Stimulated activated CD4-positive, alpha-beta T cell treated with anti-CD3 and anti-CD28 coated beads, Interleukin-12 subunit alpha, Interleukin-12 subunit beta, amount 100 ng/mL, for 48 hours (primary cell): ENCODE measurements around the gene PCSK6.

Experiments
- DNase-seq, 3 donors: peaks; one replicate each; pipeline ENCODE4 v3.0.0-alpha.2; 2020; ENCODE audit warnings: low read depth in 2 of 3, low spot score in 1 of 3

Gene PCSK6

DNA sequence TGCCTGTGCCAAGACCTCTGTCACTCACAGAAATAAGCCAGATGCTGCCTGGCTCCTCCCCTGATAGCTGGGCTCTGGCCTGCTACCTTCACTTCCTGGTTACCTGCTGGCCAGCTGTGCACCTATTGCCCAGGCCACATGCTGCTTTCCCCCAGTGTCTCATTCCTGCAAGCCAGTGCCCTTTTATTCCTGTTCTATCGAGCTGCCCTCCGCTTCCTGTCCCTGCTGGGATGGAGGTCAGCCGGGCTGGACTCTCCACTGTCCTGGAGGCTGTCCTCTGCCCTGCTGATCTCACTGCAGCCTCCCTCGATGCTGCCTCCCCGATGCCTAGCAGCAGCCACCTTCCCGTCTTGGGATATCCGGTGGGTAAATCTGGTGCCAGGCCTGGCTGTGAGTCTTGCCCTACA is 157.4 kb downstream of the PCSK6 start:
- DNase-seq: no peak

DNA sequence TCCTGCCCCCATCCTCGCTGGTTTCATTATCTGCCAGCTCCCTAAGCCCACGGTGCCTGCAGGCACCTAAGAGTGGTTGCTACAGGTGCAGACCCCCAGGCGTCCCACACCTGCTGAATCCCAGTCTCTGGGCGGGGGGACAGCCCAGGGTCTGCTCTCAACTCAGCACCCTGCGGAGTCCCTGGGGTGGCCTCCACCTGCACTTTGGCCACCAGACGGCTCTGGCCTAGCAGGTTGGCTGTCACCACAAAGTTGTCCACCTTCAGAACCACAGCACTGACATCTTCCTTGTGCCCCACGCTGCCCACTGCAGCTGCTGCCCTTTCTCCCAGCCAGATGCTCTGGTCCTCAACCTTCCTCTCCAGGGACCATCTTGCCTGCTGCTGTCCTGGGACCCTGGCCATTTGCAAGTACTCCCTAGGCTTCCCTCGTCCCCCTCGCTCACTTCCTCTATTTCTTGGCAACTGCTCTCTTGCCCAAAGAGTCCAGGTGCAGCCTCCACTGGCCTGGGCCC is 159.6 kb downstream of the PCSK6 start:
- no peak for DNase-seq

DNA sequence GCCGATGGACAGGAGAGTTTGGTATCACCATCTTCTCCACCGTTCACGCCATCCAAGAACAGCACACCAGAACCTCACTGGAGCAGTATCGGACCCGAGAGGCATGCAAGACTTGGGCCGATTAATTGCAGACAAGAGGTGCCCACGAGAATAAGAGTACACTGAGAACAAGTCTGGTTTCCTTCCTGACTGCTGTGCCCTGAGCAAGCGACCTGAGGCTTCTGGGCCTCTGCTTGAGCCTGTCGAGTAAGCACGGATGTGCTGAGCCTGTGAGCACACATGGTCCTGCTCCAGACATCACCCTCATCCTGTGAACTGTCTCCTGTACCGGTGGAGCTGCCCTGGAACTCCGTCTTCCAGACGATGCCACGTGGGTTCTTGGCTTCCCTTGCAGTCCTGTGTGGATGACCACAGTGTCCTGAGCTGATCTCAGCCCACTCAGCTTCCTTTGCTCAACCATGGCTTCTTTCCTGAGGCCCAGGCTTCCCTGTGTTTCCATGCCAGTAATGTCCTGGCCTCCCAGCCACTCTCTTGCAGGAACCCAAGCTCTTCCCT is 160.1 kb downstream of the PCSK6 start:
- DNase-seq: no peak

DNA sequence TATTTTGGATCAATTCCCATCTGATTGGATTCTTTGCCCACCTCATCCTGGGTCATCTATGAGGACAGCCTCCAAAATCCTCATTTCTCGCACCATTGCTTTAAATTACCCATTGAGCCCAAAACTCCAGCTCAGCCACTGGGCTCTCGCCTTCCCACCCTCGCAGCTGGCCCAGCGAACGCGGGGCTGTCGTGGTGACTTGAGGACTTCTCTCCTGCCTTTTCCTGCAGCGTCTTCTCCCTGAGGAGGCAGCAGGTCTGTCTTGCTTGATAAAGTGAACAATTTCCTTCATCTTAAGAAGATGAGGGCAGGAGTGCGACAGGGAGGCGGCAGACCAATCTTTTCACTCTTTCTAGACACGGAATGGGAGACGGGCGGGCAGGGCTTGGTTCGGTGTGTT is 161.5 kb downstream of the PCSK6 start:
- DNase-seq: no peak

DNA sequence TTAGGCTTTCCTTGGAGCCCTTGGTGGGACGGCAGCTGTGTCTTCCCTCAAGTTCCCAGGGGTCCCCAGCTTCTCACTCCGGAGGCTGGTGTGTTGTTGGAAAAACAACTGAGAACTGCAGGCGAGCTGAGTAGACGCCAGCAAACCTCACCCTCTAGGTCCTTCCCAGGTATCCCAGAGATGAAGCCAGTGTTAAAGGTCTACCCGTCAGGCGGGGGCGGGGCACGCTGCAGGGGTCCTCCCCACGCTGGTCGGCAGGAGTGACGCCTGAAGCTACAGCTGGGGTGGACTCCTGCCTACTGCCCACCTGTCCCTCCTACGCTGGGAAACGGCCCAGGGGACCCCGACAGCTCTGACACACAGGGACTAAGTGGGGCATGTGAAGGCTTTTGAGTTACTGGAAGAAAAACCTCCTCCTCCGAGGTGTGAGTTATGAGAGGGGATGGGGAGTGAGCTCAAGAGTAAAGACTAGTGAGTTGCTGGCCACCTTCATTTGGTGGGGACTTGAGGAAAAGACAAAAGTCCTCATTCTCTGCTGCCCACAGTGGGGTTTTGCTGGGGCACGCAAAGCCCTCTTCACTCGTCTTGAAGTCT is 162.3 kb downstream of the PCSK6 start:
- no peak for DNase-seq

DNA sequence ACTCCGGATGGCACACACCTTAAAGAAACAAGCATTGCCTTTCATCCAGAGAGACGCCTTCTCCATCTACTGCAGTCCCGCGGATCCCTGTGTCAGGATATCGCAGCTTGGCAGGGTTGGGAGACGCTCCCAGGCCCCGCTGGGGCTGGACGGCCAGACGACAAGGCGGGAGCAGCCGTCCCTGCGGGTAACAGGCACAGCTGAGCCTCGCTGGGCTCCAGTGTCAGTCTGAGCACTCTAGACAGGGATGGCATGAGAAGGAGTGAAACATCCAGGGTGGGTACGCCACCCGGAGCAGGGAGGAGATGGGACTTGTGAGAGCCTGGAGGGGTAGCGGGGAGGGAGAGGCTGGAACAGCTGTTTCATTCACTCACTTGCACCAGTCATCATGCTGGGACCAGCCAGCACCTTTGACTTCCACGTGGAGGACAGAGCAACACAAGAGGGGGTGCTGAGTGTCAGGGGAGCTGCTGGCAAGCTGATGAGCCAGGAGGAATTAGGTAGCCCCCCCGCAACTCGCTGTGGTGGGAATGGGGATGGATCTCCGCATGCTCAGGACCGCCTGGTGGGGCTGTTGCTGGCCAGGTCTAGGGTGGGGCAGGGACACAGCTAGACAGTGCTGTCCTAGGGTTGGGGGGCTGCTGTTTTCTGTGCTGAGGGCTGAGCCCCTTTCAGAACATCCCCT is 162.9 kb downstream of the PCSK6 start:
- no peak for DNase-seq

DNA sequence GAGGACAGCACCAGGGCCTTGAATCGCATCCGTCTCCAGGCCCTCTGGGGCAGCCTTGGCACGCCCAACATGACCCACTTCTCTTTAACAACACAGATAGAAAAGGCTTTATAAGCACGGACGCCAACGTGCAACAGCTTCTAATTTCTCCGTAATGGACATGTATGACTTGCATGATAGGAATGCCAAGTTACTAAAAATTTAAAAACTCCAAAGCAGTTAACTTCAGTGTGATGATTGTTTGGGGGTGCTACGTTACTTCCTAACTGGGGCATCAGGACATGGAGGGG is 163.5 kb downstream of the PCSK6 start:
- DNase-seq: no peak

DNA sequence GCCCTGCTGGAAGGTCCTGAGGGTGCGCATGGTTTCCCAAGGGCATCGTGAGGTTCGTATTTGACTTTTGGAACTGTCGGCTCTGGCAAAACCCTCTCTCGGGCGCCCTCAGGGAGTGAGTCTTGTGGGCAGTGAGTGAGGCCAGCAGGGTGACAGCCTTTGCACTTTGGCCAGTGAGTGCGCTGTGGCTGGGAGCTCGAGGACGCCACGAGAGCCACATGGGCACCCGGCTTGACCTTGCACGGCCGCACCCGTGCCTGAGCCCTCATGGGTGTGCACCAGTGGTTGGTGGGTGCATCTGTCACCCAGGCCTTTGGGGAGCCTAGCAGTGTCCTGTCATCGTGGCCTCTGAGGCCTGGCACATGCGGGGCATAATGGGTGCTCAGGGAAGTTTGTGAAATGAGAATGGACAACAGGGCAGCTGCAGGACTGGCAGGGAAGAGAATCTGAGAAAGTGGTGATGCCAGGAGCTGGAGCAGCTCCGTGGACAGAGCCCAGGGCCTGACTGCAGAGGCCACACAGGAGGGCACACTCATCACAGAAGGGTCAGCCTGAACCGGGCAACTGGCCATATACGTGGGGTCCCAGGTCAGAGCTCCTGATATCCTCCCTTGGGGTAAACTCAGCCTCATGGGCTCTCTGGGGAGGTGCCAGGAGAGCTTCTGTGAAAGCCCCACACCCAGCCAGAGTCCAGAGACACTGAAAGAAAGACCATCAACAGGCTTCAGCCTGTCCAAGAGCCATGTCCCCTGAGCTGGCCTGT is 164.1 kb downstream of the PCSK6 start:
- DNase-seq: no peak

DNA sequence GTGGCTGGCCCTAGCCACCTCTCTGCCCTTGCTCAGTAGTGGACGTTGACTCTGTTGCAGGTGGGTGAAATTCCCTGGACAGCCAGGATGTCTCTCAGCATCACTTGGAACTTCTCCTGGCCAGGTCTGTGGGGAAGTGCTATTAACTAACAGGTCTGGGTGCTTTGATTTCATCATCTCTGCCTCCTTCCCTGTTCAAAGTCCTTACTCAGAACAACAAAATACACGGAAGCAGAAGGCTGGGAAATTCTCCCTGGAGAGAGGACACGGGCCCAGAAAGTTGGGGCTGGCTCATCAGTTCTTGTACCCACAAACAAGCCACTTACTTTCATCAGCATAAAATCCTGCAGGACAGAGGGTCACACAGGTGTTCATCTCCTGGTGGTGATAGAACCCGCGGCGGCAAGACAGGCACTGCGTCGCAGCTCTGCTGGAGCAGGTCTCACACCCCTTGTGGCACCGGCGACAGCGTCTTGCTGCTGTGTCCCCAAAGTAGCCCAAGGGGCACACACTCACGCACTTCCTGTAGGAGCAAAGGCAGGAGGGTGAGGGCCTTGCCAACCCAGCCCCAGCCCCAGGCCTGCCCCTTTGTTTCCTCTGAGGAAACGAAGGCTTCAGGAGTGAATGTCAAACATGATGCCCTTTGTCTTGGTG is 164.9 kb downstream of the PCSK6 start:
- no peak for DNase-seq

DNA sequence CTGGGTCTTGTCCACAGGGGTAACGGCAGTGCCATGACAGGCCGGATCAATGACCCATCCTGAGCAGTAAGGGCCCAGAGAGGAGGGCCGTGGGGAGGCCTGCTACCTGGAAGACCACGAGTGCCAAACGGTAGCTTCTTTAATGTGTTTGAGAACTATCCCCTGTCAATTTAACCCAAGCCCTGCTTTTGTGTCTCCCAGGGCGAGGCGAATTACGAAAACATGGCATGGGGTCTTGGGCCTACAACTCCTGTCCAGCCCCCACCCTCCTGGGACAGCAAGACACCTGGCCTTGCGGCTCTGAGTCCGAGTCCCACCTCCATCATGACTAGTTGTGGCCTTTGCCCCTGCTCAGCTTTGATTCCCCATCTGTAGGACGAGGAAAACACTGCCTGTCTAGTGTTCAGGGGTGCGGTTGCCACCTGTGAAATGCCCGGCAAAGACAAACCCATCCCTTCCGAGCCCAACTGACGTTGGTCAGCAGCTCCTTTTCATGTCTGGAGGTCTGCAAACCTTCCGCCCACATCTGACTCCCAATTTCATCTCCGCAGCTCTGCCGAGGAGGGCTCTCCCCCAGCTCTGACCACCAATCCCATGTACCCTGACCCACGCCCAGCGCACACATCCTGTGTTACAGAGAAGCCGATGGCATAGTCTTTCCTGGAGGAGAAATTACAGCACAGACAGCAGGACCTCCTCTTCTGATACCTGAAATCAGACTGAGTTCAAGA is 165.5 kb downstream of the PCSK6 start:
- DNase-seq: no peak

DNA sequence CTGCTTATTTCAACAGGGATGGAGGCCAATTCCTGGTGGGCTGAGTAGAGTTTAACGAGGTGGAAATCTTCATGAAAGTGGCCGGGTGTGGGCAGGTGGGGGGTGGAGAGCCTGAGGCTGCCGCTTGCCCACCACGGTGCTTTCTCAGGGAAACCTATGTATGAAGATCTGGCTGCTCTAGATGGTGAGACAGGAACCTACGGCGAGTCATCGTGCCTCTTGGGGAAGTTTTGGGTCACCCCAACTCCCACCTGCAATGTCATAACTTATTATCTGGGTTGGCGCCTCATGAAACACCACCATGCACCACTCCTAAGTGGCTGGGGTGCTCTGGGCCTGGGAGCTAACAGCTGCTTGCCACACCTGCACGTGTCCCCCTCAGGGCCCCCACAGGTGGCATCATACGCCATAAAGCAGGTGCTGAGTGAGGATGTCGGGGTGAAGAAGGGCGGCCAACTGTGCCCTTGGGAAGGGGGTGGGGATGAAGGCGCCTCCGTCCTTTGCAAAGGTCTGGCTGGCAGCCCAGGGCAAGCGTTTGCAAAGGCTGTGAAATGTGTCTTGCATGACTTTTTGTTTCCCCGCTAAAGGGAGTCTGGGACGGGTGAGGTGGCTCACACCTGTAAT is 166.5 kb downstream of the PCSK6 start:
- DNase-seq: no peak

DNA sequence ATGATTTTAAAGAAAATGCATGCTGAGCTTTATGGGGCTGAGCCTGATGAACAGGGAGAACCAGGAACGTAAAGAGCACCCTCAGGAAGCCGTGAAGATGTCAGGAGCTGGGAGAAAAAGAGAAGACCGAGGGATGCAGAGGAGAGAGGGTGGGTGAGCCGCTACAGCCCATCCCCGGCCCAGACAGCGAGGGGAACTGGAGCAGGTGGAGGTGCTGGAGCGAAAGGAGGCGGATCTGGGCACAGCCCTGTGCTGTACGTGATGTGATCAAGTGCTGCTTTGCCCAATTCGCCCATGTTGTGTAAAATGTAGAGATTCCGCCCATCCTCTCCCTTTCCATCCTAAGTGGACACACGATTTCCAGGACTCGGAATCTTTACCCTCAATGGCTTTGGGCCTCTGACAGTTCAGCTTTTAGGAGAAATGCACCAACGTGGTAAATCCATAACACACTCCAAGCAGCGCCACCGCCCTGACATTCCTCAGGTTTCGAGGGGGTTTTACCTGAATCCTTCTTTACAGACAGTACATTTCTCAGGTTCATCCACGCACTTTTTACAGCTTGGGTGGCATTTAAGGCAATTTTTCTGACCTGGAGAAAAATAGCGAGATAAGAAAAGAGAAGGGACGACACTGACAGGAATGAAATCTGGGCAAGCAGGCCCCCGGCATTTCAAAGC is 167.4 kb downstream of the PCSK6 start:
- no peak for DNase-seq

DNA sequence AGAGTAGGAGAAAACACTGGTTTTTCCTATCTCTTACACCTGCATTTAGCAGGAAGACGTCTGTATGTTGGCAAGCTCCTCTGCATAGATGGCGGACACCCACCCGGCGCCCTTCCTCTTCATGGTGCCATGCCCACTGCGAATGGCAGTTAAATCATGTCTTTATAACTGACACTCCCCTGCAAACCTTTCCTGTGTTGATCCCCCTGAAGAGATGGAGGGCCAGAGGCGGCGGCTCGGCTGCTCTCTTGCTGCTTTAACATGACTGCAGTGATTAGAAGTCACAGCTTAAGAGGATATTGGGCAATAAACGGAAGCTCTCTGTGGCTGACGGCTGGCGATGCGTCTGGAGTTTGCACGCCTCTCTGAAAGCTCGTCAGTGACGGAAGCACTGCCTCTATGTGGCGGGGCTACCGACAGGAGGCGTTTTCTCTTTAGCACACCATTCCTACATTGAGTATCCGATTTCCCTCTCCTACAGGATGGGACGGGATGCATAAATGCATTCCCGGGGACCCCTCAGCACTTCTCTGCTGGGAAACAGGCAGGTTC is 168.9 kb downstream of the PCSK6 start:
- peak; percentile 28 to 38 (median 38) for DNase-seq

DNA sequence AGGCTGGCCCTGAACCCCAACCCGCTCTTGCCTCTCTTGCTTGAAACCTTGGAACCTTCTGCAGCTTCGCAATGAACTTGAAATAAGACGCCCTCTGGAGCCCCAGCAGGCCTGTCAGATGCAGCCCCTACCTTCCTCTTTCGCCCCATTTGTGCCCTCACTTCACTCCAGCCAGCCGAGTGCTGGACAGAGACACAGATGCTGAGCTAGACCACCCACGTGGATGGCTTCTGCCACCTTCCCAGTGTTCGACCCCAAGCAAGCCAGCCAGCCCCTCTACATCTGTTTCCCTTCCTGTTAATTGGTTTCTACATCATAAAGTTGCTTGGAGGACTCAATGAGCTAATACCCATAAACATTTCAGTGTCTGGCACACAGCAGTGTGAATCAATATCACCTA is 170.7 kb downstream of the PCSK6 start:
- no peak for DNase-seq

DNA sequence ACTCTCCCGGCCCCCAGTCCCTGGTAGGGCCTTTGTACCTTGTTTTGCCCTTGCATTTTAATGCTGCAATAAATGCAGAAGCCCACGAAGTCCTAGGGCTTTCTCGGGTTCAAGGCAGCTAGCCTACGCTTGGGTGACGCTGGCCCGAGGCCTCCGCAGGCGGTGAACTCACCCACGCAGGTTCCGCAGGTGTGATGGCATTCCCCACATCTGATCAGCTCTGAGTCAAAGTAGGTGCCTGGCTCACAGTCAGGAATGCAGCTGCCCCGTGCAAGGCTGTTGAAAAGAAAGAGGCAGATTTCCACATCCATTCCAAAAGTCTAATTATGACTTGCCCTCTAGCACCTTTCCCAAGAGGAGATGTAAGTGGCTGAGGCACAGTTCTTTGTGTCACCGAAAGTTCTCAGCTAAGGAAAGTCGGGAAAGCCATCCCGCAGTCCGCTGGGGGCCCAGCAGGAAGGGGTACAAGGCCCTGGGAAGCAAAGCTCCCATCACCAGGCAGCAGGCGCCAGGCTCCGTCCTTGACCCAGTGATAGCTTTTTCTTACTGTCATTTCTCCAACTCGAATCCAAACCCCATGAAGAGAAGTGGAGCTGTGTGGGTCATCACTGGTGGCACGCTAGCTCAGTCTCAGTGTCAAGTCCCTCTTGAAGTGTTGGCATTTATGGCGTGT is 171.2 kb downstream of the PCSK6 start:
- no peak for DNase-seq

DNA sequence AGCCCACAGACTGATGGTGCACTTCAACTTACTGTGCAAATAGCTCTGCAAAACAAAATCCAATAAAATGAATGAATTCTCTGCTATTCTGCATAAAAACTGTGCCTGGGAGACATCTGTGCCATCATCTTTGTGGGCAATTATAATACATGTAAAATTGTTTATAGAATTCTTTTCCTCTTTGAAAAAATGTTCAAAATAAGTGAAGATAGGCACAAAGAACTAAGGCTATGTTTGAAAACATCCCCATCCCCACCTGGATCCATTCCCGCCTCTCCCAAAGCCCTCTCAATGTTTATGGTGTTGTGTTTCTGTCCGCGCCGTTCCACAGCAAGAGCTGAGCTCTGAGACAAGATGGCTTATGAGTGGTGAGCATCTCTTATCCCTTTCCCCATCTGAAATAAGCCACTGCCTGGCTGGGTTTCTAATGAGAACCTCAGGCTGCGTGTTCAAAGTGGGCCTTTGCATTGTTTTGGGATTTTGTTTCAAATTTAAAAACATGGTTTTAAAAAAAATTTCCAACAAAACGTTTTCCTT is 172.1 kb downstream of the PCSK6 start:
- no peak for DNase-seq

DNA sequence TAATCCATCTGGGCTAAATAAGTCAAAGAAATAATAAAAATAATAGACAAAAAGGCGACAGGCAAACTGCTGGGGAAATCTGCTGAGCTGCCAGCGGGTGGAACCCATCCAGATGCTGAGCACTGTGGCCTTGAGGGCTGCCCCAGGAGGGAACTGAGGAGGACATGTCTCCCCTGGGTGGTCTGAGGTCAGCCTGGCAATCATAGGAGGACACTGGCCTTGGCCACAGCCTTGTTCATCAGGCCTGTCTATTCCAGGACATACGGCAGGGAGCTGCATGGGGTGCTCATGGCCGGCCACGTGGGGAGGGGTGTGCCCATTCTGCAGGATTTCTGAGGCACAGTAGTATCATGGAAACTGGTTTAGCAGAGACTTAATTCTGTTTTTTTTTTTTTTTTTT is 173.0 kb downstream of the PCSK6 start:
- no peak for DNase-seq

DNA sequence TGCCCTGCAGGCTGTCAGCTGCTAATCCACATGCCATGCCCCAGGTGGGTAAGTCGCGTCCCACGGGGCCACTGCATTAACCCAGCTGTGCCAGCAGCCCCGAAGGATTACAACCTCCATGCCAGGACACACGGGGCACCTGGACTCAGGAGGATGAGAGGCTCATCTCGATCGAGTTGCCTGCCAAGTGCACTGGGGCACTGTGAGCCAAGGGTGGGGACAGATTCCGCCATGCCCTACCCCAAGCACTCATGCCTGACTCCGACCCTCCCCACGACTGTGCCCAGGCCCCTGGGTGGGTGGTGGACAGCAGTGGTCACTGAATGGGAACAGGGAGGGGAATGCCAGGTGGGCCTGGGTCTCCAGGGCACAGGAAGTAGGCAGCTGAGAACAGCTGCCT is 173.8 kb downstream of the PCSK6 start:
- DNase-seq: no peak
